Mesothelial cell of epicardium (in vitro differentiated cells): Measurements from ENCODE around the gene GAR1. TPM values are rescaled to one million over a fixed set of nuclear protein-coding genes. Genes with fewer than 3 reads are reported as not detected.

Experiments
- DNase-seq, 2 experiments: peaks; one replicate each; pipeline ENCODE4 v3.0.0; 2021; ENCODE audit warnings: low spot score in 2 of 2; ENCODE audit not compliant: unreplicated experiment in 2 of 2
- H3K27ac Mint-ChIP-seq: 2 replicates; pipeline ENCODE4 v1.8.0; 2021; ENCODE audit warnings: mixed read lengths
- H3K27me3 Mint-ChIP-seq: 2 replicates; pipeline ENCODE4 v1.8.0; 2021; ENCODE audit warnings: low read depth, mixed read lengths
- H3K36me3 Mint-ChIP-seq: 2 replicates; pipeline ENCODE4 v1.8.0; 2021; ENCODE audit warnings: mixed read lengths
- H3K4me1 Mint-ChIP-seq: 2 replicates; pipeline ENCODE4 v1.8.0; 2021; ENCODE audit warnings: mixed read lengths
- H3K4me3 Mint-ChIP-seq: 2 replicates; pipeline ENCODE4 v1.8.0; 2021; ENCODE audit warnings: mild to moderate bottlenecking, moderate library complexity, mixed read lengths
- H3K9me3 Mint-ChIP-seq: 2 replicates; pipeline ENCODE4 v1.8.0; 2021; ENCODE audit warnings: mixed read lengths
- CTCF ChIP-seq: fragments of 200-600 bp; sonication (generic); IDR thresholded peaks from one replicate; pipeline ENCODE4 v1.5.0; 2021; ENCODE audit warnings: antibody characterized with exemption; ENCODE audit not compliant: unreplicated experiment
- total RNA-seq: library from RNA; stranded (reverse); gene quantifications from 3 replicates; pipeline ENCODE4 v1.2.1, GENCODE V29; 2021

GAR1 gene
- total RNA-seq, 1 donor from 2014 or later = 25.6 TPM

GRCh38 chr4:109826719-109827118, 11.2 kb downstream of the GAR1 start:
- Mint-ChIP-seq H3K4me3 (no peak overlapping the region), H3K27ac (no peak overlapping the region), H3K36me3 (peaks cover 7% of the 10 kb centered on the region), H3K9me3 (no peaks in the 10 kb centered on the region), H3K27me3 (no peaks in the 10 kb centered on the region), H3K4me1 (no peaks in the 10 kb centered on the region)
- TF ChIP-seq CTCF = peak; percentile 66
- no peak for DNase-seq

- no peak for DNase-seq
- no peak for TF ChIP-seq CTCF
- no peaks in the 10 kb centered on the region for H3K27me3 Mint-ChIP-seq
- H3K27ac Mint-ChIP-seq = no peak within 1 kb of the TSS
- H3K4me3 Mint-ChIP-seq = no peak within 1 kb of the TSS
- H3K4me1 Mint-ChIP-seq = no peaks in the 10 kb centered on the region
- peaks cover 7% of the 10 kb centered on the region for H3K36me3 Mint-ChIP-seq
- no peaks in the 10 kb centered on the region for H3K9me3 Mint-ChIP-seq
Measured at GRCh38 chr4:109827672-109828071, 12.1 kb downstream of the GAR1 start, which contains the start of gene RRH. RRH (plus strand) TSS chr4:109827972; CDS start chr4:109828028, 56 bp downstream.

GRCh38 chr4:109833756-109834155, 18.2 kb downstream of the GAR1 start:
- no peak for TF ChIP-seq CTCF
- no peak overlapping the region for H3K27ac Mint-ChIP-seq
- H3K4me3 Mint-ChIP-seq = no peak overlapping the region
- no peaks in the 10 kb centered on the region for H3K9me3 Mint-ChIP-seq
- no peaks in the 10 kb centered on the region for H3K36me3 Mint-ChIP-seq
- H3K27me3 Mint-ChIP-seq = no peaks in the 10 kb centered on the region
- no peak for DNase-seq
- H3K4me1 Mint-ChIP-seq = no peaks in the 10 kb centered on the region

- H3K27me3 Mint-ChIP-seq = no peaks in the 10 kb centered on the region
- peaks cover 13% of the 10 kb centered on the region for H3K9me3 Mint-ChIP-seq
- TF ChIP-seq CTCF = no peak
Measured at GRCh38 chr4:109836985-109837384, 21.4 kb downstream of the GAR1 start.

GRCh38 chr4:109846395-109847098, 31.0 kb downstream of the GAR1 start:
- DNase-seq = no peak
- Mint-ChIP-seq H3K36me3 (no peaks in the 10 kb centered on the region), H3K4me3 (no peak overlapping the region), H3K9me3 (no peaks in the 10 kb centered on the region), H3K27me3 (peaks cover 4% of the 10 kb centered on the region), H3K27ac (peak overlapping the region; percentile 1), H3K4me1 (peaks cover 7% of the 10 kb centered on the region)
- TF ChIP-seq CTCF = no peak

More at GRCh38 chr4:109836985-109837384, 21.4 kb downstream of the GAR1 start:
- H3K27ac Mint-ChIP-seq = no peak overlapping the region
- no peaks in the 10 kb centered on the region for H3K4me1 Mint-ChIP-seq
- no peak for DNase-seq
- no peak overlapping the region for H3K4me3 Mint-ChIP-seq
- H3K36me3 Mint-ChIP-seq = no peaks in the 10 kb centered on the region
